Ecto neural progenitor cell (in vitro differentiated cells): ENCODE data around the gene TOR1AIP1.

ENCODE experiments used
- DNase-seq: peaks from one replicate; pipeline ENCODE4 v3.0.0-alpha.2; 2018; ENCODE audit warnings: low spot score

The TOR1AIP1 gene

DNA sequence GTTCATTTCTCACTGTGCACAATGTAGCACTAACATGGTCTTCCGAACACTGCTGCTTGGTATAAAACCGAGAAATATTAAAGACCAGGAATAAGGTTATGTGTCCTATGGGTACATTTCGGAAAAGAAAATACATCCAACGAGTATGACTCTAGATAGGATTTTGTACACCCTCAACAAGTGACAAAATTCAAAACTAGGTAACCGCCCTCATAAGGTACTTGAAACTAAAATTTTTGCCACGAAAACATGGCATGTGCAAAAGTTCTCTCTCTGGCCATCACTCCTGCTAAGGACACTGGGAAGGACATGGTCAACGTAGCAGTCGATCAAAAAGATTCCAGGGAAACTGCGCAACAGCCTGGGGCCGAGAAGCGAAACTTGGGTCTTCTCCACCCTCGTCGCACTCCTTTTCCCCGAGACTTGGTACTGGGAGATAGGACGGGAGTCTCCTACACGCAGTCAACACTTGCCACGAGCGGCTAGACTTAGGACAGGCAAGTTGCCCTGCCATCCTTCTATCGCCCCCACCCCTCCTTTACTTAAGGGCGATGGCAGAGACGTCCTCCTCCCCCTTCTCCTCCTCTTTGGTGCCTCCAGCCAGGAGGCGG, 338 bp upstream of the TOR1AIP1 start:
- no peak for DNase-seq

DNA sequence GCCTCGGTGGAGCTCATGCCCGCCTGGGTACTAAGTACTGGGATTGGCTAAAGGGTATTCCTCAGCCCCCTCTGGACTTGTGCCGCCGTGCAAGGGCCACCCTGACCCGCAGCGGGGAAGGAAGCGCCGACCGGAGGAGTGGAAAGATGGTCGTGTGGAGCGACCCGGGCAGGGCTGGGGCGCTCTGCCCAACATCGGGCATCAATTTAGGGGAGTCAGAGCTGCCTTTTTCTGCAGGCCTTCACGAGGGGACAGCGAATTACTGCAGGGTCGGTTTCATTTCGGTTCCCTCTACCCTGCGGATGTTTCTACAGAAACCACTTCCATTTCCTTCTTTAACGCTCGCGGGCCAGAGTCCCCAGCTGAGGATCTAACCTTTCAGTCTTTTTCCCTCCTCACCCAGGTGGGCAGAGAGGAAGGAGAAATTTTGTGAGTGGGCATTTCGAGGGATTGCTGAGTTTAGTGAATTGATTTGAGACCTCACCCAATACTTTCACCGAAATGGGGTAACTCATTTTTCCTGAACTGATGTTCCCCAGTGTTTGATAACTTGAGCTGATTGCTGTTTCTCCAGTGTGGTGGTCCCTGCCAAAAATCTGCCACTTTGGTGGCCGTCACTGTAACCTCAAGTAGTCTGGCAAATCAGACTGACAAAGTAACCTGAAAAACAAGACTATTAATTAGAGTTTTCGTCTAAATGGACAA, 1.1 kb downstream of the TOR1AIP1 start:
- no peak for DNase-seq

DNA sequence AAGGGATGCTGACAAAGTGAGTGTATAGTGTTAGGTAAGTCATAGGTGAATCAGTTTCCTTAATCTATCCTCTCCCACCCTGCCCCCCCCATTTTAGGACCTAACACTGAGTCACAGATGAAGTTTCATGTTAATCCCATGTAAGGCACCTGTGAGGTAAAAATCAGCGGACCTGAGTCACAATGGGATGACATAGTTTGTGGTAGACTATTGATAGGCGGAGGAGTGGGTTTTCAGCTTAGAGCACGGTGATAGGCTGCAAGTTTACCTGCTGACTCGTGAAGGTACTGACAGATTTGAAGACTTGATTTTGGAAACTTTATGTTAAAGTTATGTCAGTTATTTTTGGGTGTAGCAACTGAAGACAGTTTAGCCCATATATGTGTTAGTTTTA, 1.7 kb downstream of the TOR1AIP1 start:
- no peak for DNase-seq

DNA sequence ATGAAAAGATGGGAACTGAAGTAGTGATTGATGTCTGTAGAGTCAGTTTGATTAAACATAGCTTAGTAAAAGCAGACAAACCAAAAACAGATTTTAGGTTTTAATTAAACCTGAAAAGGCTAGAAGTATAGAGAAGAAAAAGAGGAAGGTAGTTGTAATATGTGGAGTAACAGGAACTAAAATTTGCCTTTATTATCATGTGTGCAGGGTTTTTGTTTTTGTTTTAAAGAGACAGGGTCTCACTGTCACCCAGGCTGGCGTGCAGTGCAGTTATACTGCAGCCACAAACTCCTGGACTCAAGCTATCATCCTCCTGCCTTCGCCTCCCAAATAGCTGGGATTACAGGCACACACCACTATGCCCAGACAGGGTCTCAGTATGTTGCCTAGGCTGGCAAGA, 6.0 kb downstream of the TOR1AIP1 start:
- DNase-seq, result no peak

DNA sequence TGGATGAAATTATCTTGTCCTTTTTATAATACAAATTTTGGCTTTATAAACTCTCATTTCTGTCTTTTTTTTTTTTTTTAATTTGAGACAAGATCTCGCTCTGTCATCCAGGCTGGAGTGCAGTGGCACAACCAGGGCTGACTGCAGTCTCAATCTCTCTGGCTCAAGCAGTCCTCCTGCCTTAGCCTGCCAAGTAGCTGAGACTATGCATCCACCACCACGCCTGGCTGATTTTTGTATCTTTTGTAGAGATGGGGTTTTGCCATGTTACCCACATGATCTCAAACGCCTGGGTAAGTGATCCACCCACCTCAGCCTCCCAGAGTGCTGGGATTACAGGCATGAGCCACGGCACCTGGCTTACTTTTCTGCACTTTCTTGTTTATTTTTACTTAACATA, 7.5 kb downstream of the TOR1AIP1 start:
- DNase-seq, result no peak

DNA sequence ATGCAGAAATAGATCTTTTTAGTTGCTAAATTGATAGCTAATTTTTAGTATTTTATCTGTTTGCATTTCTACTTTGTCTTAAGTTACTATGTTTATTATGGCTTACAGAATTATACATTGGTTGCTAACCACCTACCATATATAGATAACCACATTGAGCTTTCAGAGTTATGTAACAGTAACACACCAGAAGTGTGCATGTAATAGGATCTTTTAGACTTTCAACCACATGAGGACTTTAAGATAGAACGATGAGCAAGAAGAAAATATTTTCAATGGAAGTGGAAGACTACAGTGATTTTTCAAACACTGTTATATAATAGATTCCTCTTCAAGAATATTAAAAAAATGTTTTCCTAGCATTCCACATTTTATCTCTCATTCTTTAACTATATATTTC, 28.8 kb downstream of the TOR1AIP1 start:
- no peak for DNase-seq

DNA sequence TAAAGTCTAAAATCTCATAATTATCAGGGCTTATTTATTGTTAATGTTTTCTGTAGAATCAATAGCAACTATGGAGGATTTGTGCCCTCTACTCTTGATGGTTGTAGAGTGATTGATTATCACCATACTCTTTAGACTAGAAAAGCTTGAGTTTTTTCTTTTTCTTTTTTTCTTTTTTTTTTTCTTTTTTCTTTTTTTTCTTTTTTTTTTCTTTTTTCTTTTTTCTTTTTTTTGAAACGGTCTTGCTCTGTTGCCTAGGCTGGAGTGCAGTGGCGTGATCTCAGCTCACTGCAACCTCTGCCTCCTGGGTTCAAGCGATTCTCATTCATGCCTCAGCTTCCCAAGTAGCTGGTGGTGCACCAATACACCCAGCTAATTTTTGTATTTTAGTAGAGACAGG, 29.7 kb downstream of the TOR1AIP1 start:
- no peak for DNase-seq

DNA sequence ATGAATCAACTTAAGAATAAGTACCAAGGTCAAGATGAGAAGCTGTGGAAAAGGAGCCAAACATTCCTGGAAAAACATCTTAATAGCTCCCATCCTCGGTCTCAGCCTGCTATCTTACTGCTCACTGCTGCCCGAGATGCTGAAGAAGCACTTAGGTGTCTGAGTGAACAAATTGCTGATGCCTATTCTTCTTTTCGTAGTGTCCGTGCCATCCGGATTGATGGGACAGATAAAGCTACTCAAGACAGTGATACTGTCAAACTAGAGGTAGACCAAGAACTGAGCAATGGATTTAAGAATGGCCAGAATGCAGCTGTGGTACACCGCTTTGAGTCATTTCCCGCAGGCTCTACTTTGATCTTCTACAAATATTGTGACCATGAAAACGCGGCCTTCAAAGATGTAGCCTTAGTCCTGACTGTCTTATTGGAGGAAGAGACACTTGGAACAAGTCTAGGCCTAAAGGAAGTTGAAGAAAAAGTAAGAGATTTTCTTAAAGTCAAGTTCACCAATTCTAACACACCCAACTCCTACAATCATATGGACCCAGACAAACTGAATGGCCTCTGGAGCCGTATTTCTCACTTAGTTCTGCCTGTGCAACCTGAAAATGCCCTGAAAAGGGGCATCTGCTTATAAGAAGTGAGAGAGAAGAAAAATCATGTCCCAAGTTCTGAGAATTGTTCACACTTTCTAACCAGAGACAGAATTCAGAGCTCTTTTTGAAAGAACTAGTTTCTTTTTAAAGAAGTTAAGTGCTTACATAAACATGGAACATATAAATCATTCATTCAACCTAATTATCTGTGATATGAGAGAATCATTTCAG, 35.7 kb downstream of the TOR1AIP1 start:
- no peak for DNase-seq

DNA sequence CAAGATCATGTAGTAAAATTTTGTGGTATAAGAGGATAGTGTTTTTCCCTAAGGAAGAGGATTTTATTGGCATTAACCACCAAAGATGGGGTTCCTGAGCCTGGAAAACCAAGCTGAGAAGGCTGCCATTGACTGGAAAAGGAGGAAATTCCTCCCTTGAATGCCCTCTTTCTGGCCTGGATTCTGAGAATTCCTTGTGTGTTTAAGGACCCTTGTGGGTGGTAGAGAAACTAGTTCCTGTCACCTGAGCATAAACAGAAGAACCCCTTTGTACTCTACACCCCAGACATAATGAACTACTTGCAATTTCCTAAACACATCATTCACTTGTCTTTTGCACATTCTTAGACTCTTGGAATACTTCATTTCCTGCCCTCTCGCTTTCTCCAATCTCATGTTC, 39.4 kb downstream of the TOR1AIP1 start:
- no peak for DNase-seq

DNA sequence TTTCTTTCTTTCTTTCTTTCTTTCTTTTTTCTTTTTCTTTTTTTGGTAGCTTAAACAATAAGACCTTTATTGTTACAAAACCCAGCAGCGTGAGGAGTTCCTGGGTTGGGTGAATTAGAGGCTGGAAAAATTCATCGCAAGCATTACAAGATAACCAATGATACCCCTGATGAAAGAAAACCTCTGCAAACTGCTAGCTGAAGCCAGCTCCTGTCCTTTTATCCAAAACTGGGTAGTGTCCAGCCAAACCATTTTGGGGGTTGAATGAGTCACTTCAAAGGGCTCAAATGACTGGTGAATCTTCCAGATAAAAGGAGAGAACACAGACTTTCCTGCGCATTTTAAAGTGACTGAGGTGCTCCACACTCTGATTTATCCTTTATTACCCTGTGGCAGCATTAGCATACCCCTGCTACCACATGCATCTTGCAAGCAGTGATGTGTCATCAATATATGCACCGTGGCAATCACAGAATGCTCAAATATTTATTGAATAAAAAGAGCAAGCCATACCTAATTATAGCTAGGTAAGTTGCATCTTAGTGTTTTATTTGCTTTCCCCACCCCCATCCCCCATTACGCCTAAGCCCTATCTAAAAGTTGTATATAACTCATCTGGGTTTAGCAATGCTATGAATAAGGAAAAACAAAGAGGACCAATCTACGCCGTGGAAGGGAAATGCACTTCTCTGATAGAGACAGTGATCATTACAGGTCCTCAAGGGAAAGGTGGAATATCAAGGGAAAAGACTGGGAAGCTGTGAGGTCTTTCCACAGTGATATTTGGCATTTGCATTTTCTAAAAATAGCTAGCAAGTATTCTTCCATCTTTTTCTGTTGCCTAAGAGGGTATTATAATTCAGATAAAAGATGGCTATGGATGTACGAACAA, 40.1 kb downstream of the TOR1AIP1 start:
- DNase-seq, result no peak

DNA sequence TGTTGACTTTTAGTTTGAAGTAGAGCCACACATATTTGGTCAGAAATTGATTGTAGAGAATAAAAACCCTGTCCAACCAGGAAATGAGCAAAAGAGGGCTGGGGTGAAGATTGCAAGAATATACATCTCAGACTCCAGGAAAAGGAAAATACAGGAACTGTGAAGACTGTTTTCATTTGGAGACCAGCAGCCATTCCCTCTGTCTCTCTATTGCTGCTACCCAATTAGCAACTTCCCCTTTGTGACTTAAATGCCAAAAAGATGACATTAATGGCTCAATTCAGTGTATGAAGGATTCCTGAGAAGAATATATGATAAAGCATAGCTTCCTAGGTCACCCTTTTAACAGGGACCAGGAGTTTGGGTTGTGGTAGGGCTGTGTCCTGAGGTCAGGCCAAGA, 40.9 kb downstream of the TOR1AIP1 start:
- DNase-seq, result no peak

DNA sequence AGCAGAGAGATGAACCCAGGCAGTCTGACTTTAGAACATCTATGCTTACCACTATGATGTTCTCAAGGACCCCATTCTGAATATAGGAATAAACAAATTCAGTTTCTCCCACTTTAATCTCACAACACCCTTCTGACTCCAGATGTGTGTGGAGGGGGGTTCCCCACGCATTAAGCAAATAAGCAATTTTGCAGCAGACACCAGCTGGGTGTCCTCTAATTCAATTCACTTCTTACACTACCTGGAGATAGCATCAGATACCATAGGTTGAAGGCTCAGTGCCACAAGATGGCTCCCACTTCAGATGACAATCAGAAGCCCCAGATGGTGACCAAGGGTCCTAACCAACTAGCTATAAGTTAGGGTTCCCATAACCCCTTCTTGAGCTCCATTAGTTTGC, 42.2 kb downstream of the TOR1AIP1 start:
- no peak for DNase-seq

DNA sequence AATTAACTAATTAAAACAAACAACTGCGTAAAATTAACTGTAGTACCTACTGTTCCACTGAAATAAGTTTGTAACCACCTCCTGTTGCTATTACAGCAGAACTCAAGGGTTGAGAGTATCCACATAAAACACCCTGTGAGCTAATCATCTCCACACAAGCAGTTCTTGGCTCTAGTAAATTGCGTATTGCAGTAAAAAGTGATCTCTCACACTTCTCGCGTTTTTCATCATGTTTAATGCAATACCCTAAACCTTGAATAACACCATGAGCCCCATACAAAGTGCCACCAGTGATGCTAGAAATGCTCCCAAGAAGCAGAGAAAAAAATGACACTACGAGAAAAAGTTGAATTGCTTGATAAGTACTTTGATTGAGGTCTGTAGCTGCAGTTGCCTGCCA, 43.2 kb downstream of the TOR1AIP1 start:
- DNase-seq, result no peak

DNA sequence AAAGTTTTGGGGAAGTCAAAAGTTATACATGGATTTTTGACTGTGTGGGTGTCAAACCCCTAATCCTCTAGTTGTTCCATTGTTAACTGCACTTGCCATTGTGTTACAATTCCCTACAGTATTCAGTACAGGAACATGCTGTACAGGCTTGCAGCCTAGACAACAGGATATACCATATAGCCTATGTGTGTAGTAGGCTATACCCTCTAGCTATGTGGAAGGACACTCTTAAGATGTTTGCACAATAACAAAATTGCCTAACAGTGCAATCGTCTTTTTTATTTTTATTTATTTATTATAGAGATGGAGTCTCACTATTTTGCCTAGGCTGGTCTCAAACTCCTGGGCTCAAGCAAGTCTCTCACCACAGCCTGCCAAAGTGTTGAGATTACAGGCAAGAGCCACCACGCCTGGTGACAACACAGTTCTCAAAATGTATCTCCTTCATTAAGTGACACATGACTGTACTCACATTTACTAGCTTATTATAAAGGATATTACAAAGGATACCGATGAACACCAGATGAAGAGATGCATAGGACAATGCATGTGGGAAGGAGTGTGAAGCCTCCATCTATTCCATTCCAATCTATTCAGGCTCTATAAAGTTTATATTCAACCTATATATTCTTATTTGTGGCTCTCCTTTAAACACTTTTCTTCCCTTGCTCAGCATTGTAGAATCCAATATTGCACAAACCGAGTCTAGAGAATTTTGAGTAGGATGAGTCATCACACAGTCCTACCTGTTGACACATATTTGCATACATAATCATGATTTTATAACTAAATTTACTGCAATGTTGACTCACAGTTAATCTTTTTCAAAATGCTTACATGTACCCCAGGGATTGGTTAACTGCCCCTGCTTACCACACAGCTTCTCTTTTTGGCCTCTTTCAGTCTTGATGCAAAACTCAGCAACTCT, 44.1 kb downstream of the TOR1AIP1 start:
- DNase-seq, result no peak

DNA sequence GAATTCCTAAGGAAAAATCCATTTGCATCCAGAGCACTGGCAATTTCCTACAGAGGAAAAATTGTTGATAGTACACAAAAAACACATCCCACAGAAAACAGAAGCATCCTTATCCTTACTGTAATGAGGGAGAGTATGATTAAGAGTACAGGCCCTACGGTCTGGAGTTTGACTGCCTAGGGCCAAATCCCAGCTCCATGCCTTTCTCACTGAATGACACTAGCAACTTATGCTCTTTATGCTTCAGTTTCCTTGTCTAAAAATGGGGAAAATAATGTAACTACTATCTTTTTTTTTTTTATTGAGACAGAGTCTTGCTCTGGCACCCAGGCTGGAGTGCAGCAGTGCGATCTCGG, 44.7 kb downstream of the TOR1AIP1 start:
- no peak for DNase-seq

DNA sequence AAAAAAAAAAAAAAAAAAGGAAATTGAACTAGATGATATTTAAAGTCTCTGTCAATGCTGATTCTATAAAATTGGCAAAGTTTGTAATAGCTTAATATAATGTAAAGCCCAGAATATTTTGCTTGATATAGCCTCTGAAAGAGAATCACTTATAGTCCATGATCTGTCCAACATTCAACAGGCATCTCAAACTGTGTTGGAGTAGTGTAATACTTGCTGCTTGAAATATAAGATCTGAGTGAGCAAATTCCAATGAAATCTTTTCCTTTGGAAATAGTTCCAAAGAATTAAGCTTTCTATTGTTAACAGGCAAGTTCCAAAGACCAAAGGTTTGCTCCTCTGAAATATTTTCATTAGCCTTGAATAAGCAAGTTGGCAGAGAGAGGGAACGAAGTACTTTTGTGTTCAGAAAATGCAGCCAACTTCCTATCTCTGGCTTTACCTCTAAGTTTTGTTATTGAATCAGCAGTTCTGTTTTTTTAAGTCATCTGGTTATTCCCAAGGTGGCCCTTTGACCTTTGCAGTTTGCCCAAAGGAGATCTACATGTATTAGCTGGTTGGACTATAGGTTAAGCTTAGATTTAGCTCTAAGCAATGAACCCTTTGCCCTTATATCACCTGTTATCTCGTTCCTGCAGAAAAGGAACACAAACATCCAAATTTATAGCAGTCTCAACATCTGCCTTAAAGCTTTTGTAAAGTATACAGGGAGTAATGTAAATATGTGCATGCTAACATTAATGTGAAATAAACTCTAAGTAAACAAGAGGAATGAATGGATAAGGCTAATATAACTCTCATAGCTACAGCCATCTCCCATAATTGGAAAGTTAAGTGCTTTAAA, 48.1 kb downstream of the TOR1AIP1 start:
- no peak for DNase-seq

DNA sequence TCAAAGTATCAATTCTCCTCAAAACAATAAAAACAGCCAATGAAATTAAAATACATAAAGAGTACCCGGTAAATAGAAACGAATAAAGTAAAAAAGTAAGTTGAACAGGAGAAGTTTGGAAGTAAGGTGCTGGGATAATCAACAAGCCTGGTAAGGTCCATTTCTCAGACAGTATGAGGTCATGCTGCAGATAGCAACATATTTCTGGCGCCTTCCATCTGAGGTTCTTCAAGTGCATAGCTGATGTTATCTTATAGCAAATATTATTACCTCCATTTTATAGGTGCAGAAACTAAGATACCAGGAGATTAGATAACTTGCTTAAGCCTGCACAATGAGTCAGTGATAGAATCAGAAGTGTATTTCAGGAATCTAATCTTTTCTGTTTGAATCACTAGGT, 48.8 kb downstream of the TOR1AIP1 start:
- DNase-seq, result no peak

DNA sequence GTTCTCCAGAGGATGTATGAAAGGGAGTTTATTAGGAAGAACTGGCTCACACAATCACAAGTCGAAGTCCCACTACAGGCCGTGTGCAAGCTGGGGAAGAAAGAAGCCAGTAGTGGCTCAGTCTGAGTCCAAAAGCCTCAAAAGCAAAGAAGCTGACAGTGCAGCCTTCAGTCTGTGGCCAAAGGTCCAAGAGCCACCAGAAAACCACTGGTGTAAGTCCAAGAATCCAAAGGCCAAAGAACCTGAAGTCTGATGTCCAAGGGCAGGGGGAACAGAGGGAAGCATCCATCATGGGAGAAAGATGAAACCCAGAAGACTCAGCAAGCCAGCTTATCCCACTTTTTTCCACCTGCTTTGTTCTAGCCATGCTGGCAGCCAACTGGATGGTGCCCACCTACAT, 51.1 kb downstream of the TOR1AIP1 start:
- no peak for DNase-seq

DNA sequence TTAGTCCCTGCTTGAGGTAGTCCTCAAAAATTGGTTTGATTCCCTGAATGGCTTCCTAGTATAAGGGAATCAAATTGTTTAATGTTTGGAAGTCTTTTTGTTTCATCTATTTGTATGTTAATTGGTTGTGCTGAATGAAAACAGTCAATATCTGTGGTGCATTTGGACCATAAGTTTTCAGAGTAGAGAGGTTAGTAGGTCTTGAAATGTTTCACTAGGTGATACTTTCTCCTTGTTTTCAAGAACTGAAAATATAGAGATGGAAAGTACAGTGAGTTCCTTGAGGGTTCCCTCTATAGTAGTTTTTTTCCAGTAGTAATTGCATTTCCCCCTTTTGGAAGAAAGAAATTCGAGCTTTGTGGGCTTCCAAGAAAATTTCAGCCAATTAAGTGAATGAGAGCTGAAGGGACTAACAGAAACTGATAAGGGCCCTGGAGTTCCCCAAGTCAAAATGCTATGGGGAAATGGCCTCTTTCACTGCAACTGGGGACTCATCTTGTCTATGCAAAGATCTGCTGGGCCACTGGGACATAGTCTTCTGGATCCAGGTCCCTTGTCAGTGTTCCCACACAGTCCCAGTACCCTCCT, 53.9 kb downstream of the TOR1AIP1 start:
- no peak for DNase-seq

DNA sequence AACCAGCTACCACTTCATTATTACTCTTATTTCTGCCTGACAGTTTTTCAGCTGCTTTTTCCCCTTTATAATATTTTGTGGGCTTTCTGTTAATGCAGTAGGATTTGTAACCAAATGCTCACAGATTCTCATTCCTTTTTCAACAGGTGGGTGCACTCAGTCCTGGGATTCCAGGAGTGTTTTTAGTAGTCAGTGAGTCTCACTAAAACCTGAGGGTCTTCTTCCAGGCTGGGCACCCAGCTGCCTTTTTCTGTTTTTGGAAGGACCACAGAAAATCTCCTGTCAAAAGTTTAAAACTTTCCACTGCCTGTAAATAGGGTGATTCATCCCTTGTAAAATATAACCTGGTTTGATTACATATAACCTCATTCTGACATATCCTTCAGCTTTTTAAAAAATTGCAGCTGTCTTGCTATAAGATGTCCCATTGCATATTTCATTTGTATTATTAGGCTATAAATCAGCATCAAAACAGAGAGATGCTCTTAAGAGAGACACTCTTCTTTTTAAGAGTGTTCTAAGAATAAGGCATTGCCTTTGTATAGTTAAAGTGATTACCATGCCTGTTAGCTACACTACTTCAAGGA, 55.7 kb downstream of the TOR1AIP1 start:
- no peak for DNase-seq
